CD4-positive, alpha-beta T cell (primary cell): ENCODE measurements around the gene PFDN5. TPM values are rescaled to one million over a fixed set of nuclear protein-coding genes. Genes with fewer than 3 reads are reported as not detected.

Source experiments
- ATAC-seq: fragments of 200-7000 bp; cut with Tn5 transposase; one replicate; pipeline ENCODE4 v1.10.0; 2022; ENCODE audit warnings: mild to moderate bottlenecking; ENCODE audit not compliant: poor library complexity
- CTCF ChIA-PET: fragments of 350-600 bp; sonication (Branson Sonifier 250); formaldehyde crosslinking; loops from one replicate; lab custom pipeline; 2021; ENCODE audit warnings: antibody characterized with exemption, inconsistent platforms; lab: Charles Lee
- POLR2A ChIA-PET: fragments of 350-600 bp; sonication (Branson Sonifier 250); formaldehyde crosslinking; loops from one replicate; lab custom pipeline; 2021; ENCODE audit warnings: antibody characterized with exemption, inconsistent platforms; lab: Charles Lee
- DNase-seq, 14 experiments: peaks; one replicate each; pipeline ENCODE4 v3.0.0-alpha.2; 2013 to 2020; ENCODE audit warnings: mixed read lengths in 2 of 14
- H3K27ac ChIP-seq, 2 donors: one replicate each; pipeline versions ENCODE4 v1.5.1 to v1.7.0; 2013; ENCODE audit warnings: low read length in 2 of 2, low read depth in 1 of 2, mild to moderate bottlenecking in 1 of 2
- H3K27me3 ChIP-seq, 2 experiments: 1 replicate in 1 of 2; 2 replicates in 1 of 2; pipeline versions ENCODE4 v1.6.1 to v1.7.0; 2013; ENCODE audit warnings: low read length in 2 of 2, control low read depth in 1 of 2, mild to moderate bottlenecking in 1 of 2, moderate library complexity in 1 of 2; ENCODE audit not compliant: insufficient read depth in 2 of 2, control insufficient read depth in 1 of 2
- H3K36me3 ChIP-seq: one replicate; pipeline ENCODE4 v1.6.1; 2013; ENCODE audit warnings: low read length, control low read depth; ENCODE audit not compliant: insufficient read depth
- H3K4me1 ChIP-seq: one replicate; pipeline ENCODE4 v1.6.1; 2013; ENCODE audit warnings: low read length, control low read depth; ENCODE audit not compliant: insufficient read depth
- H3K4me3 ChIP-seq: one replicate; pipeline ENCODE4 v1.5.1; 2013; ENCODE audit warnings: mild to moderate bottlenecking, low read length, moderate library complexity
- H3K9me3 ChIP-seq, 2 experiments: 1 replicate in 1 of 2; 2 replicates in 1 of 2; pipeline versions ENCODE4 v1.6.1 to v1.7.0; 2013; ENCODE audit warnings: low read length in 2 of 2, mild to moderate bottlenecking in 2 of 2, control low read depth in 1 of 2, moderate library complexity in 1 of 2; ENCODE audit not compliant: control insufficient read depth in 1 of 2, insufficient read depth in 1 of 2
- H3K27ac Mint-ChIP-seq: one replicate; pipeline ENCODE4 v1.8.0; 2020; ENCODE audit warnings: mixed read lengths
- H3K27me3 Mint-ChIP-seq: one replicate; pipeline ENCODE4 v1.8.0; 2021; ENCODE audit warnings: mixed read lengths
- H3K36me3 Mint-ChIP-seq: one replicate; pipeline ENCODE4 v1.8.0; 2021; ENCODE audit warnings: low read depth, mixed read lengths
- H3K4me1 Mint-ChIP-seq: one replicate; pipeline ENCODE4 v1.8.0; 2021; ENCODE audit warnings: low read depth, mixed read lengths
- H3K4me3 Mint-ChIP-seq: one replicate; pipeline ENCODE4 v1.8.0; 2020; ENCODE audit warnings: mild to moderate bottlenecking, mixed read lengths
- H3K9me3 Mint-ChIP-seq: one replicate; pipeline ENCODE4 v1.8.0; 2020; ENCODE audit warnings: mixed read lengths
- intact Hi-C, 2 experiments: fragments of 100-400 bp; cut with DNase I in 1 of 2; cut with micrococcal nuclease in 1 of 2; formaldehyde crosslinking; loops; one replicate each; pipeline versions ENCODE4 v1.15.1 to v1.9.0; 2023 to 2025; cut with DNase I, micrococcal nuclease
- total RNA-seq, 174 experiments: library from RNA in 2 of 174; stranded (reverse) in 2 of 174; gene quantifications; one replicate each; pipeline ENCODE4 v1.2.3 and lab custom pipeline; 2021 to 2026
- TF ChIP-seq, protein P1 (sequence below): fragments of 200-600 bp; IDR thresholded peaks from one replicate; pipeline ENCODE4 v1.8.0; 2022; ENCODE audit warnings: antibody characterized with exemption, mild to moderate bottlenecking

The PFDN5 gene
- total RNA-seq, 2 experiments from 2014 or later, result 757 to 763 TPM

DNA sequence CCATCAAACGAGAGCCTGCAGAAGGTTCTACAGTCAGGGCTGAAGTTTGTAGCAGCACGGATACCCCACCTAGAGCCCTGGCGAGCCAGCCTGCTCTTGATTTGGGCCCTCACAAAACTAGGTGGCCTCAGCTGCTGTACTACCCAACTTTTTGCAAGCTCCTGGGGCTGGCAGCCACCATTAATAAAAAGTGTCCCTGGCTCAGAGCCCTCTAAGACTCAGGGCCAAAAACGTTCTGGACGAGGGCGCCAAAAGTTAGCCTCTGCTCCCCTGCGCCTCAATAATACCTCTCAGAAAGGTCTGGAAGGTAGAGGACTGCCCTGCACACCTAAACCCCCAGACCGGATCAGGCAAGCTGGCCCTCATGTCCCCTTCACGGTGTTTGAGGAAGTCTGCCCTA is 8.9 kb upstream of the PFDN5 start:
- Mint-ChIP-seq H3K4me3 (no peak overlapping the region), H3K27me3 (no peaks in the 10 kb centered on the region), H3K9me3 (no peaks in the 10 kb centered on the region), H3K27ac (no peak overlapping the region), H3K36me3 (no peaks in the 10 kb centered on the region), H3K4me1 (peaks cover 5% of the 10 kb centered on the region)
- H3K9me3 ChIP-seq, result no peaks in the 10 kb centered on the region
- ChIA-PET CTCF (interaction anchor here (1.1 to 4.4 kb wide), 2 partner anchors 35 to 73 kb away, joined by 4 to 15 read pairs; no protein-coding TSS in a partner anchor), POLR2A (interaction anchor here (0.8 to 1.1 kb wide), 2 partner anchors 13 to 79 kb away, joined by 3 read pairs; partner anchors contain the start of gene MYG1)
- no peak for ATAC-seq
- no peak overlapping the region for H3K4me3 ChIP-seq
- H3K36me3 ChIP-seq, result no peaks in the 10 kb centered on the region
- H3K4me1 ChIP-seq, result peaks cover 6% of the 10 kb centered on the region
- TF ChIP-seq, protein P1, sequence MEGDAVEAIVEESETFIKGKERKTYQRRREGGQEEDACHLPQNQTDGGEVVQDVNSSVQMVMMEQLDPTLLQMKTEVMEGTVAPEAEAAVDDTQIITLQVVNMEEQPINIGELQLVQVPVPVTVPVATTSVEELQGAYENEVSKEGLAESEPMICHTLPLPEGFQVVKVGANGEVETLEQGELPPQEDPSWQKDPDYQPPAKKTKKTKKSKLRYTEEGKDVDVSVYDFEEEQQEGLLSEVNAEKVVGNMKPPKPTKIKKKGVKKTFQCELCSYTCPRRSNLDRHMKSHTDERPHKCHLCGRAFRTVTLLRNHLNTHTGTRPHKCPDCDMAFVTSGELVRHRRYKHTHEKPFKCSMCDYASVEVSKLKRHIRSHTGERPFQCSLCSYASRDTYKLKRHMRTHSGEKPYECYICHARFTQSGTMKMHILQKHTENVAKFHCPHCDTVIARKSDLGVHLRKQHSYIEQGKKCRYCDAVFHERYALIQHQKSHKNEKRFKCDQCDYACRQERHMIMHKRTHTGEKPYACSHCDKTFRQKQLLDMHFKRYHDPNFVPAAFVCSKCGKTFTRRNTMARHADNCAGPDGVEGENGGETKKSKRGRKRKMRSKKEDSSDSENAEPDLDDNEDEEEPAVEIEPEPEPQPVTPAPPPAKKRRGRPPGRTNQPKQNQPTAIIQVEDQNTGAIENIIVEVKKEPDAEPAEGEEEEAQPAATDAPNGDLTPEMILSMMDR, result no peak
- H3K27ac ChIP-seq, result no peak overlapping the region
- H3K27me3 ChIP-seq, result no peaks in the 10 kb centered on the region
- intact Hi-C loops, result loop anchor here in 1 of 2 experiments (5.0 kb wide), 2 partner anchors 34 to 219 kb away; a partner anchor contains a TSS
- no peak for DNase-seq

- Mint-ChIP-seq H3K27me3 (no peaks in the 10 kb centered on the region), H3K4me3 (no peak overlapping the region), H3K36me3 (no peaks in the 10 kb centered on the region), H3K4me1 (peaks cover 5% of the 10 kb centered on the region), H3K9me3 (no peaks in the 10 kb centered on the region), H3K27ac (peak overlapping the region; percentile 0)
- intact Hi-C loops, result loop anchor here (1.0 to 5.0 kb wide), 5 partner anchors 35 to 220 kb away; a partner anchor contains a TSS
- Histone ChIP-seq H3K36me3 (no peaks in the 10 kb centered on the region), H3K27me3 (no peaks in the 10 kb centered on the region), H3K4me3 (no peak overlapping the region), H3K9me3 (no peaks in the 10 kb centered on the region), H3K27ac (no peak overlapping the region), H3K4me1 (peaks cover 6% of the 10 kb centered on the region)
- peak; percentile 98 for ATAC-seq
- POLR2A ChIA-PET, result interaction anchor here (1.2 to 1.7 kb wide), 2 partner anchors 74 to 128 kb away, joined by 4 to 7 read pairs; no protein-coding TSS in a partner anchor
- DNase-seq, result peak; percentile 60 to 88 (median 70)
- TF ChIP-seq, protein P1, result peak; percentile 81
- CTCF ChIA-PET, result interaction anchor here (0.6 to 4.4 kb wide), 5 partner anchors 23 to 128 kb away, joined by 3 to 15 read pairs (median 3); partner anchors contain the start of gene ITGB7
Observed at GRCh38 chr12:53287741-53288216, 7.6 kb upstream of the PFDN5 start.

- no peaks in the 10 kb centered on the region for H3K27me3 Mint-ChIP-seq
Observed at GRCh38 chr12:53288322-53288721, 7.0 kb upstream of the PFDN5 start.

More at GRCh38 chr12:53288322-53288721, 7.0 kb upstream of the PFDN5 start:
- H3K36me3 ChIP-seq, result no peaks in the 10 kb centered on the region
- H3K4me3 ChIP-seq, result no peak overlapping the region
- intact Hi-C loops, result loop anchor here in 1 of 2 experiments (2.0 to 5.0 kb wide), 3 partner anchors 36 to 221 kb away; a partner anchor contains a TSS
- no peaks in the 10 kb centered on the region for H3K27me3 ChIP-seq
- Mint-ChIP-seq H3K36me3 (no peaks in the 10 kb centered on the region), H3K4me3 (no peak overlapping the region), H3K9me3 (no peaks in the 10 kb centered on the region), H3K27ac (peak overlapping the region; percentile 0), H3K4me1 (peaks cover 5% of the 10 kb centered on the region)
- no peak overlapping the region for H3K27ac ChIP-seq
- TF ChIP-seq, protein P1, result no peak
- ChIA-PET CTCF (interaction anchor here (0.6 to 4.4 kb wide), 6 partner anchors 22 to 129 kb away, joined by 3 to 15 read pairs (median 3); partner anchors contain the start of genes AAAS and ITGB7), POLR2A (interaction anchor here (1.2 to 1.7 kb wide), 2 partner anchors 75 to 128 kb away, joined by 4 to 7 read pairs; no protein-coding TSS in a partner anchor)
- no peaks in the 10 kb centered on the region for H3K9me3 ChIP-seq
- no peak for ATAC-seq
- peaks cover 6% of the 10 kb centered on the region for H3K4me1 ChIP-seq
- DNase-seq, result no peak
